ENCODE data around the gene BRME1. TPM values are rescaled to one million over a fixed set of nuclear protein-coding genes. Genes with fewer than 3 reads are reported as not detected.

The BRME1 gene
- total RNA-seq, 1 experiment from 2014 or later, result 1.7 TPM

- RAD21 ChIA-PET (ENCODE audit: low non-redundant PET in 1 of 2, low total read pairs in 2 of 2, uncharacterized antibody in 2 of 2, unreplicated experiment in 2 of 2), result interaction anchor here (0.6 to 0.7 kb wide), 5 partner anchors 14 to 397 kb away, joined by 3 to 7 read pairs (median 4); no protein-coding TSS in a partner anchor
- POLR2A ChIA-PET, result interaction anchor here (0.6 to 1.3 kb wide), 9 partner anchors 13 to 1350 kb away, joined by 3 to 8 read pairs (median 6); partner anchors contain the start of gene ZSWIM4
- TF ChIP-seq FOSL1 (IDR thresholded peaks at IDR 0.05; ENCODE audit: low read depth), result no peak
- no peak for TF ChIP-seq SP1 (IDR thresholded peaks at IDR 0.05; ENCODE audit: low read depth)
- no peak for TF ChIP-seq CBX3 (IDR thresholded peaks at IDR 0.05; ENCODE audit: low read depth)
- TF ChIP-seq CEBPB (IDR thresholded peaks at IDR 0.05; ENCODE audit: low read depth), result no peak
- no peak for TF ChIP-seq EZH2phosphoT487 (IDR thresholded peaks at IDR 0.05; ENCODE audit: borderline replicate concordance)
- no peak for TF ChIP-seq ZFX (IDR thresholded peaks at IDR 0.05)
- peak; percentile 25 for TF ChIP-seq TCF7L2 (IDR thresholded peaks at IDR 0.05; ENCODE audit: borderline replicate concordance, extremely low read depth, insufficient read depth, insufficient read length)
- TF ChIP-seq EZH2 (IDR thresholded peaks at IDR 0.05), result no peak
- TF ChIP-seq YY1 (IDR thresholded peaks at IDR 0.05; ENCODE audit: extremely low read depth, insufficient replicate concordance, low read depth, low read length), result no peak
- TF ChIP-seq CTCF (IDR thresholded peaks at IDR 0.05 in 2 of 3, conservative IDR thresholded peaks at IDR 0.05 in 1 of 3; ENCODE audit: borderline replicate concordance in 1 of 3, insufficient read depth in 1 of 3, low read depth in 2 of 3, low read length in 2 of 3), result peak in 2 of 3 experiments; percentile 31 to 52; a peak in 3 of 6 replicates
- no peak; the same call in none of the 2 replicates for TF ChIP-seq RAD21 (IDR thresholded peaks at IDR 0.05; ENCODE audit: low read depth)
- TF ChIP-seq ZNF274 (IDR thresholded peaks at IDR 0.05; ENCODE audit: low read depth, low read length), result no peak
These were observed 33.1 kb downstream of the BRME1 start for GRCh38 chr19:13872695-13873389.

More at GRCh38 chr19:13872695-13873389, 33.1 kb downstream of the BRME1 start:
- H2AFZ ChIP-seq (ENCODE audit: low read depth, low read length, poor library complexity, severe bottlenecking), result peak overlapping the region; percentile 77
- intact Hi-C loops (cut with micrococcal nuclease), result no loop called here
- H3K36me3 ChIP-seq (ENCODE audit: control insufficient read depth in 1 of 2, insufficient read depth in 2 of 2, low read length in 2 of 2), result no peaks in the 10 kb centered on the region
- peak overlapping the region; percentile 45 to 58 for H3K4me3 ChIP-seq (replicated peaks in 1 of 2; ENCODE audit: low read depth in 1 of 2, low read length in 2 of 2)
- H4K20me1 ChIP-seq (ENCODE audit: insufficient read depth), result no peaks in the 10 kb centered on the region
- H3K9me2 ChIP-seq (ENCODE audit: insufficient read depth), result no peaks in the 10 kb centered on the region
- H3K9me3 ChIP-seq (ENCODE audit: control insufficient read depth in 1 of 2, insufficient read depth in 1 of 2, low read depth in 1 of 2, low read length in 2 of 2), result no peaks in the 10 kb centered on the region
- CTCF ChIA-PET, result interaction anchor here (1.7 to 2.7 kb wide), 3 partner anchors 10 to 200 kb away, joined by 5 to 17 read pairs (median 13); no protein-coding TSS in a partner anchor
- peak overlapping the region; percentile 62 for H3K9ac ChIP-seq (ENCODE audit: low read length)
- peak overlapping the region; percentile 48; the same call in 1 of the 2 replicates for H3K27ac ChIP-seq (ENCODE audit: low read depth, low read length)
- no peaks in the 10 kb centered on the region for H3K27me3 ChIP-seq (ENCODE audit: insufficient read depth, low read length)
- H3K4me1 ChIP-seq (ENCODE audit: control insufficient read depth in 1 of 2, insufficient read depth in 2 of 2, low read length in 2 of 2), result peaks cover 19 to 26% of the 10 kb centered on the region in 2 experiments
- peak; percentile 91 for ATAC-seq
- DNase-seq (ENCODE audit: low read depth, low spot score), result no peak
- H3K79me2 ChIP-seq (ENCODE audit: insufficient read depth, low read length), result no peaks in the 10 kb centered on the region
- BruUV-seq (replicated peaks), result no TSS peak
- peak overlapping the region; percentile 87 for H3K4me2 ChIP-seq (ENCODE audit: low read length)
